HG03460 (cell line): ENCODE results near the gene MERTK.
"Not testable (repeated sequence)": the region's sequence is repeated elsewhere in the genome, so short reads cannot be mapped to it uniquely, and the experiment has no call there.

Experiments
- ATAC-seq: cut with Tn5 transposase; IDR thresholded peaks from one replicate; pipeline ENCODE4 v1.9.1; 2021; ENCODE audit not compliant: unreplicated experiment

The MERTK gene

DNA sequence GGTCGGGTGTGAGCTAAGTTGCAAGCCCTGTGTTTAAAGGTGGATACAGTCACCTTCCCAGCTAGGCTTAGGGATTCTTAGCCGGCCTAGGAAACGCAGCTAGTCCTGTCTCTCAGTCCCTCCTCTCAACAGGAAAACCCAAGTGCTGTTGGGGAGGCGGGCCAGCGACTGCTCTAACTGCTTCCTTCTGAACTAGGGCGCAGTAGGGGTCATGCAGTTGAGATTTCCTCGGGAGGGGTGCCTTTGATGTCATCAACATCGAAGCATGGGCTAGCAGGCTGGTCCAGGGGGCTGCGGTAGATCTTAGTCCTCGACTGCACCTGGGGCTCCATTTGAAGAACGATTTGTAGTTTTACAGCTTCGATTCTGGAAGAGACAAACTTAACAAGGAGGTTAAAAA, 141.1 kb downstream of the MERTK start:
- ATAC-seq, result not testable (repeated sequence)

DNA sequence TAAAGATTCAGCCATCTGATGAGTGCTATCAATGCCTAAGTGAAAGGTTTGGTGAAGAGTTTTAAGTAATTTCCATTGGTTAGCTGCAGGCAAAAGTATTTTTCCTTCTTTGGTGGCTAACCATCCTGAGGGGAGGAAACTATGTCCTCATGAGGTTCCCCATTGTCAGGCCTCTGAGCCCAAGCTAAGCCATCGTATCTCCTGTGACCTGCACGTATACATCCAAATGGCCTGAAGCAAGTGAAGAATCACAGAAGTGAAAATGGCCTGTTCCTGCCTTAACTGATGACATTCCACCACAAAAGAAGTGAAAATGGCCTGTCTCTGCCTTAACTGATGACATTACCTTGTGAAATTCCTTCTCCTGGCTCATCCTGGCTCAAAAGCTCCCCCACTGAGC, 141.7 kb downstream of the MERTK start:
- ATAC-seq, result not testable (repeated sequence)

DNA sequence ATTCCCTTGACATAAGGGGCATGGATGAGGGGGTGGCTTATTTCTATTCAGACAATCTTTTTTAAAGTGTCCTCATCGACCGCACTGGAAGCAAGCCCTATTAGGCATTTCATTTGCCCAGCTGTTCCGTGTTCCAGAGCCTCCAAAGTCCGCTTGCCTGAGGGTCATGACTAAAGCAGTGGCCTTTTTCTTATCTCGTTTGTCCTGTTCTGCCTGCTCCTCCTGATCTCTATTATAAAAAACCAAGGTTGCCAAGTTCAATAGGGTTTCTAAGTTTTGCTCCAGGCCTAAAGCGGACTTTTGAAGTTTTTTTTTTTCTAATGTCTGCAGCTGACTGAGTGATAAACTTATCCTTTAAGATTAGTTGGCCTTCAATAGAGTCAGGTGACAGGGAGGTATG, 143.1 kb downstream of the MERTK start:
- ATAC-seq, result not testable (repeated sequence)

DNA sequence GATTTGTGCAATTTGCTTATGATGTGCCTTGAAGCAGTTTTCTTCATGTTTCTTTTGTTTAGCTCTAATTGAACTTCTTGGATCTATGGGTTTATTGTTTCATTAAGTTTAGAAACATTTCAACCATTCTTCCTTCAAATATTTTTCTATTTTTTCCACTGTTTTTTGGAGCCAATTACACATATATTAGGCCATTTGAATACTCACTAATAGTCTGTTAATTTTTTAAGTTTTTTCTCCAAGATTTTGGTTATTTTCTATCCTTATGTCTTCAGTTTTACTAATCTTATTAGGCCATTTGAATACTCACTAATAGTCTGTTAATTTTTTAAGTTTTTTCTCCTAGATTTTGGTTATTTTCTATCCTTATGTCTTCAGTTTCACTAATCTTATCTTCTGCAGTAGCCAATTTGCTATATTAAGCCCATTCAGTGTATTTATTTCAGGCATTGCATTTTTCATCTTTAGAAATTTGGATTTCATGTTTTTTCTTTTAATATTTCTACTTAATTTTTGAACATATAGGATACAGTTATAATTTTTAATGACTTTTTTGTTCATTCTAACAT, 147.1 kb downstream of the MERTK start:
- no peak for ATAC-seq

DNA sequence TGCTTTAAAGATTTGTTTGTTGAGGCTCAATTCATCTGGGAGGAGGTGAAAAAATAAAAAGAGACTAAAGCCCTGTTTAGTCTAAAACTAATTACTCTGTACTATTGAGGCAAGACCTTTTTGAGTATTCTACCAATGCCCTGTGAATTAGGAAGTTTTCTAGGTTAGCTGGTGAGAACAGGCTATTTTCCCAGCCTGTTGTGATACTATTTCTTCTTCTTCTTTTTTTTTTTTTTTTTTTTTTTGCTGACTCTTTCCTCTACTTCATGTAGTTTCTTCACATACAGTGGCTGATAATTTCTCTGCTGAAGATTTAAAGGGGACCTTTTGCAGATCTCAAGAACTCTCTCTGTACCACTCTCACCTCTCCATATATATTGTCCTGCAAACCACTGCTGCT, 147.8 kb downstream of the MERTK start:
- no peak for ATAC-seq

DNA sequence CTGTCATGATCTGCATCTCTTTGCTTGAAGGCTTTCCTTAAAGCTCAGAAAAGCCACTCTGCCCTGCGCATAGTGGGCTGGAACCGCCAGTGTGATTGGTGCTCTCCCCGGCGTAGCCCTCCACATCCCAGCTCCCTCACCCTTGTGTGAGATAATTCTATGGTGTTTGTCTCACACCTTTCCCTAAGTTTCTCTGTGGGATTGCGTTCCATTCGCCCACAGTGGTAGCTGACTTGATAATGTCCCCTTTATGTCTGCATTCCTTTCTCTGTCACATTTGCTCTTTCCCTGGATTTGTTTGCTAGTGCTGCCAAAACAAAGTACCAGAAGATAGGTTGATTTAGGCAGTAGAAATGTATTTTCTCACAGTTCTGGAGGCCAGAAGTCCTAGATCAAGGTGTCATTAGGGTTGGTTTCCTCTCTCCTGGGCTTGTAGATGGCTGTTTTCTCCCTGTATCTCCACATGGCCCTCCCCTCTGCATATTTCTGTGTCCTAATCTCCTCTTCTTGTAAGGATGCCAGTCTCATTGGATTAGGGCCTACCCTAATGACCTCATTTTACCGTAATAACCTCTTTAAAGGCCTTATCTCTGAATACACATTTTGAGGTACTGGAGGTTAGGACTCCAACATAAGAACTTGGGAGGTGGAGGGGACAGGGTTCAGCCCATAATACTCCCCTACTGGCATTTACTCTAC, 149.3 kb downstream of the MERTK start:
- ATAC-seq, result no peak

DNA sequence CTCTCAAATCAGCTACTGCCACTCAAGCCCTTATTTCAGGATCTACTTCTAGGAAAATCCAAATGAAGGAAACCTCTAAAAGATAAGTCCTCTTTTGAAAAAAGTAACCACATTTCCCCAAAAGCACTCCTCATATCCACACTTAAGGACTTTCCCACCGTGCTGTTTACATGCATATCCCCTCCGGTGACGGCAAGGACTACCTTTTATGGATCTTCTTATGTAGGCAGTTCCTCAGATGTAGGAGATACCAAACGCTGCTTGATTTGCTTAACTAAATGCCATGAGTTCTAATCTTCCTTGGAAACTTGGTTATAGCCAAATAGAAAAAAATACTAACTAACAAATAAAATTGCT, 149.8 kb downstream of the MERTK start:
- ATAC-seq, result no peak

DNA sequence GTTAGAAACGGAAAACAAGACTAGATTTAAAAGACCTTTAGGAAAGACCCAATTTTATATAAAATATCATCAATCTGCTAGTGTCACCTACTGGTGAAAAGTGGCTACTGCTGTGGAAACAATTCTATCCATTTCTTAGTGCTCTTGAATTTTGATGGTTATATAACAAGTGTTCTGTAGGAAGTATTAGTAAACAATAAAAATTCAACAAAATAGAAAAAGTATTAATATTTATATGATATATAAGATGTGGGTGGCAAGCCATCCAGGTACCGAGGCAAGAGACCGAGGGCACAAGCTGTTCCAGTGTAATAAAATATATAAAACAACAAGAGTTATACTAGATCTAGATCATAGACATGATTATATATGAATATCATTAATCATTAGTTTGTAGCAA, 150.5 kb downstream of the MERTK start:
- no peak for ATAC-seq

DNA sequence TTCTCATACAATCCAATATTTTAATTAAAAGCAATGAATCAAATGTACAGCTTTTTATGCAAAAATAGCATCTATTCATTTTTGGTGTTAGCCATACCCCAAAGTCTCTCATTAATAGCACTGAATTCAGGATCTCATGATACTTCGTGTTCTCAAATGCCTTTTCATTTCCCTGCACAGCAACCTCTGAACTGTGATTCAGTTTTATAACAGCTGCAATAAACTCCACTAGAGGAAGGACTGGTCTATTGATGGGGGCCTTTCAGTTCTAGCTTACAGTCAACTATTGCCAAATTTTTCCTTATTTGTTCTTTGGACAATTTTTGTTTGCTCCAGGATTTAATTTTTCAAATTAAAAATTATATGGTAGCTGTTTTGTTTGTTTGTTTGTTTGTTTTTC, 151.9 kb downstream of the MERTK start:
- no peak for ATAC-seq

DNA sequence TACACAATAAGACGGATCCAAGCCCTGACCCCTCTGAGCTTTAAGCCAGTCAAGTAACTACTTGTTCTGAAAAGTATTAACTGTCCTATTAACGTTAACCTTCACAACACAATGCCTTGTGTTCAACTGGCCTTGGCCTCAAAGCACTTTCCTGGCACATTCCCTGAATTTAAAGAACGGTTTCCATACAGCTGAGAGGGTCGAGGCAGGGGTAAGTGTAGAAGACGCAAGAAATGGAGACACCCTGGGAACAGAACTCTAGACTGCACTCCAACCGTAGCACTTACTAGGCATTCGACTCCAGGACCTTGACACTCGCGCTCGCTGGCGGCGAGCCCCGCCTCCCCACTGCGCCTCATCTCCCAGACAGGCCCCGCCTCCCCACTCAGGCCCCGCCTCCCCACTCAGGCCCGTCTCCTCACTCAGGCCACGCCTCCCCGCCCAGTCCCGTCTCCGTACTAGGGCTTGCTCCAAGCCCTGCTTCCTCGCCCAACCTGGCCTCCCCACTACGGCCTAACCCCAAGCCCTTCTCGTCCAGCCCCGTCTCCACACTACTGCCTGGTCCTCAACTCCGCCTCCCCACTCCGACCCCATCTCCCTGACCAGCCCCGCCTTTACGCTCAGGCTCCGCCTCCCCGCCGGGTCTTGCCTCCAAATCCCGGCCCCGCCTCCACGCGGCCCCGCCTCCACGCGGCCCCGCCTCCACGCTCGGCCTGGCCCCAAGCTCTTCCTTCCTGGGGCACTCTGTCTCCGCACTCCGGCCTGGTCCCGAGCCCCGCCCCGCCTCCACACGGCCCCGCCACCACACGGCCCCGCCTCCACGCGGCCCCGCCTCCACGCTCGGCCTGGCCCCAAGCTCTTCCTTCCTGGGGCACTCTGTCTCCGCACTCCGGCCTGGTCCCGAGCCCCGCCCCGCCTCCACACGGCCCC, 155.8 kb downstream of the MERTK start:
- ATAC-seq, result peak; percentile 50

DNA sequence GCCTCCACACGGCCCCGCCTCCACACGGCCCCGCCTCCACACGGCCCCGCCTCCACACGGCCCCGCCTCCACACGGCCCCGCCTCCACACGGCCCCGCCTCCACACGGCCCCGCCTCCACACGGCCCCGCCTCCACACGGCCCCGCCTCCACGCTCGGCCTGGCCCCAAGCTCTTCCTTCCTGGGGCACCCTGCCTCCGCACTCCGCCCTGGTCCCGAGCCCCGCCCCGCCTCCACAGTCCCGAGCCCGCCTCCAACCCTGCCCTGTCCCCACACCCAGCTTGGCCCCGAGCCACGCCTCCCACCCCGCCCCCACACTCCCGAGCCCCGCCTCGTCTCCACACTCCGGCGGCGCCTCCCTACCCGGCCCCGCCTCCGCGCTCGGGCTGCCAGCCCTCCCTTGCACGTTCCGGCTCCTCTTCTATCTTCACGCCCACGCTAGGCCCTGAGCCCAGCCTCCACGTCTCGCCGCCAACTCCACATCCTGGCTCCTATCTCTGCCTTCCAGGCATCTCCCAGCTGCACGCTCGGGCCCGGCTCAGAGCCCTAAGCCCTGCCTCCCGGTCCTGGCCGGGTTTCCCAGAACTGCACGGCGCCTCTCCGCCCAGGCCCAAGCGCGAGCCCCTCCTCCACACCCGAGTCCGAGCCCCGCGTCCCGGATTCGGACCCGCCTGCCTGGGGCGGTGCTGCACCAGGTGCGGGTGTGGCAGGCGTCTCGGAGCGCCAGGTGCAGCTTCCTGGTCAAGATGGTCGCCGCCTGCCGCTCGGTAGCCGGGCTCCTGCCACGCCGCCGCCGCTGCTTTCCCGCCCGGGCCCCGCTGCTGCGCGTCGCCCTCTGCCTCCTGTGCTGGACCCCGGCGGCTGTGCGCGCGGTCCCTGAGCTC, 156.7 kb downstream of the MERTK start, which contains the start of gene TMEM87B:
TMEM87B (plus strand) TSS at position 423 of the 883 bp plus-strand sequence; CDS start at position 746, 323 bp downstream.
- ATAC-seq, result peak; percentile 55

DNA sequence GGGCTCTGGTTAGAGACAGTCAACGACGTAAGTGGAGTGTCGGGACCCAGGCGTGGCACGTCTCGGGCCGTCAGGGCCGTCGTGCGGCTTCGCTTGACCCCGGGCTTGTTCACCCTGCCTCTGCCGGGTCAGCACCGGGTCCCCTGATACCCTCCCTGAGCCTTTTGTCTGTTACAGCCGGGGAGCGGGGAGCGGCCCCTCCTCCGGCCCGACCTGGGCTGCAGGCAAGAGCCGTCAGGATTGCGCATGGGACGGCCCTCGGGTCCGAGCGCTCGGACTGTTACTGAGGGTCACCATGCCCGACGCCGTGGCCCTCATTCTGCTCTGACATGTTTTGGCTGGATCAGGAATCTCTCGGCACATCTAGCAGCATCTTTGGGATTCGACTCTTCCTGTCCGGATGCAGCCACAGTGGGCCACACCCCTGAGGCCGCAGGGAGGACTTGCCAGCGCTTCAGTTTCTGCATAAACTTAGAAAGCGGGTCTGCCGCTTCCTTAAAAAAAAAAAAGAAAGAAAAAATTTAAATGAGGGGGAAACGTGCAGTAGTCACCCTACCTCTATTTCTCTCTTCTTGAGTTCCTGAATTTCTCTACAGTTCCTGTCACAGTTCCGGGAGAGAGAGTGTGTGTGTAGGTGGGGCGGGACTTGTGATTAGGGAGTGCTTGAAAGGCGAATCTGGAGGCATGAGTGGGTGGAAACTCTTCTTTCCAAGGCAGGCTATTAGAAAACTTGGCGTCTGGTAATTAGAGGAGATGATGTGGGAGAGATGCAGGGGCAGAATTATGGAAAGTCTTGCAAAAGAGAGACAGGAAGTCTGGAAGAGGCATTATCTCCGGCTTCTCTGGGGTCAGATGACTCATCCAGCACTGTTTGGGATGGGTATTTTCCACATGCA, 157.6 kb downstream of the MERTK start:
- ATAC-seq, result no peak

DNA sequence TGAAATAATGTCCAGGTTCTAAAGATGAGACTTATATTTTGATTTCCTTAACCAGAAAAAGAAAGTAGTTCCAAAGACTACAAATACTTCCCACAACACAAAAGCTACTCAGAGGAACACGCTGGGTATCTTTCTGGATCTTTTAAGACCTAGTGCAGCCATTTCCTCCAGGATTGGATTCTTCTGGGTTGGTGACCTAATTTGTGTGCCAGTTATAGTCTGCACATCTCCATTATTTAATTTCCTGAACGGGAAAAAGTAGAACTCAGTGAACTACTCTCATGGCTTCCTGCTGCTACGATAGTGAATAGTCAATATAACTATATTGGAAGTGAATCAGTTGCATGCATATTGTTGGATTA, 158.2 kb downstream of the MERTK start:
- ATAC-seq, result no peak

DNA sequence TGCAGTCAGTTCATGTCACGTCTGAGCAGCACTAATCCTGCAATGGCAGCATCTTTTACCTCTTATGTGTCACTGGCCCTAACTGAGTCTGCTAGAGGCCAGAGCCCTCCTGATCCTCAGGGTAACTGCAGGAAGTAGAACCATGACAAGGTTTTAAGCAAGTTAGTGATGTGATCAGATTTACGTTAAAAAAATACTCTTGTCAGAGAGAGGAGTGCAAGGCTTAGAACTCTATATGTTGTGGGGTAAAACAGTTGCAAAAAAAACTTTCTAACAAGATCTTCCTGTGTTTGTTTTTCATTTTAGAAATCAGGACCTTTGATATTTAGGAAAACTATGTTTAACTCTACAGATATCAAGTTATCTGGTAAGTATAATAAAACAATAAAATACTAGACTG, 161.3 kb downstream of the MERTK start:
- no peak for ATAC-seq

DNA sequence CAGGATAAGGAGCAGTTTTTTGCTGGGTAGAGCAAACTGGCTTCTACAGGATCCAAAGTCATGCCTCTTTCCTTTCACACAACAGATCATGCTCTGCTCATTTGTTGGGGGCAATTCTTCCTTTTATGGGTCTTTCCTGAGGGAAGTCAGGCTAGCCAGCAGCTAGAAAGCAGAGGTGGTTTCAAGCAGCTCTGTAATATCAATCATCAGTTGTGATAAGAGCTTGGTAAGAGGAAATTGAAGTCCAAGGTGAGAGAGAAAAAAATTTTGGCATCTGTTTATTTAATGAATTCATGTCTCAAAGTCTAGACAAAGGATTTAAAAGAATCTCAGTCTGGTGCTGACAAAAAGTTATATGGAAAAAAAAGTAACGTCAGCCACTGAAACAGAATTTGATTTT, 162.9 kb downstream of the MERTK start:
- ATAC-seq, result no peak

DNA sequence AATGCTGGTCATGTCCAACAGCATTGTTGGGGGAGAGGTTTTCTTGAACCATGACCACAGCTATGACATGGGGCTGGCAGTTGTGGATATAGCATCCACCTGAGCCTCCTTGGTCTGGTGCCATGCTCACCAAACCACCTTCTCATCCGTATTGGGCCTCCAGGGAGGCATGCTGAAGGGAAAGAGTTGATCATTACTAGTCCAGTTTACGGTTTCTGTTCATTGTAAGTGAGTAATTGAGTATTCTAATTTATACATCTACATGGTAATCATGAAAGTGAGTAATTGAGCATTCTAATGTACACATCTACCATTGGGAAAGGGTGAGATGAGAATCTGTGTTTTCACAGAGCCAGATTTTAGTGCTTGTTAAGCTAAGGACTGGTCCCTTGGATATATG, 163.4 kb downstream of the MERTK start:
- no peak for ATAC-seq

DNA sequence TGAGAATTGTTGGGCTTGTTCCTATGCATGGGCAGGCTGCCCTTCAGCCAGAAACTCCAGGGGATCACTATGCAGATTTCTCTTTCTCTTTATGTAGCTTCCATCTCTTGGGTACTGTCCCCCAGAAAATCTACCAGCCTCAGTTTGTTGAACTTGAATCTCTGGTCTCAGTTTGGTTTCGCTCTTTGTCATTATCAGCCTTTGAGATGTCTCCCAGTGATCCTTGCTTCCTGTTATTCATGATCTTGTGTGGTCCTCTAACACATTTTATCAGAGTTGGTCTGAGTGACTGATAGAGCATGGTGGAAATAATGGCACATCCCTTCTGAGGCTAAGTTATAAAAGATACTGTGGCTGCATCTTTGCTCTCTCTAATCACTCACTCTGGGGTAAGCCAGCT, 164.5 kb downstream of the MERTK start:
- no peak for ATAC-seq

DNA sequence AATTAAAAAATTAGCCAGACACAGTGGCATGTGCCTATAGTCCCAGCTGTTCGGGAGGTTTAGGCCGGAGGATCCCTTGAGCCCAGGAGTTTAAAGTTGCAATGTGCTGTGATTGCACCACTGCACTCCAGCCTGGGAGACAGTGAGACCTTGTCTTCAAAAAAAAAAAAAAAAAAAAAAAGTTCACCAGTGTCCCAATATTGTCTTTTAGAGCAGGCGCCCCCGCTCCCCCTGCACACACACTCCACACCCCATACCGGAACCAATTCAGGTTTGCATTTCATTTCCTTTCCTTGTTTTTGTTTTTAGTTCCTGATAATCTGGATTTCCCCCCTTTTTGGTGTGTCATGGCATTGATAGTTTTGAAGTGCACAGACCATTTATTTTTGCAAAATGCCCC, 167.1 kb downstream of the MERTK start:
- ATAC-seq, result no peak

DNA sequence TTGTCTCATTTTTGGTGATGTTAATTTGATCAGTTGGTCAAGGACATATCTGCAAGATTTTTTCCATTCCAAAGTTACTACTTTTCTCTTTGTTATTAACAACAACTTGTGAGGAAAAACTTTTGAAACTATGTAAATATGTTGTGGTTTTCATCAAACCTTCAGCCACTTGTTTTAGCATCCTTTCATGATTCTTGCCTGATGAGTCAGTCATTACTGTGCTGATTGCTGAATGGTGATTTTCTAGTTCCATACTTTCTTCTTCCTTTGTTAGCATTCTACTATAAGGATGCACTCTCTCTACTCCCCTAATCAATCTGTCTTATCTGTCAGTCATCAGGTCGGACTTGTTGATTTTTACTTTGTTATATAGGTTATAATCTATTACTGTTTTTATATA, 167.6 kb downstream of the MERTK start:
- no peak for ATAC-seq

DNA sequence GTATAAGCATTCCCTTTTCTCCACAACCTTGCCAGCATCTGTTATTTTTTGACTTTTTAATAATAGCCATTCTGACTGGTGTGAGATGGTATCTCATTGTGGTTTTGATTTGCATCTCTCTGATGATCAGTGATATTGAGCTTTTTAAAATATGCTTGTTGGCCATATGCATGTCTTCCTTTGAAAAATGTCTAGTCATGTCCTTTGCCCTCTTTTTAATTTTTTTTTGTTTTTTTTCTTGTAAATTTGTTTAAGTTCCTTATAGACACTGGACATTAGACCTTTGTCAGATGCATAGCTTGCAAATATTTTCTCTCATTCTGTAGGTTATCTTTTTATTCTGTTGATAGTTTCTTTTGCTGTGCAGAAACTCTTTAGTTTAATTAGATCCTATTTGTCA, 171.4 kb downstream of the MERTK start:
- ATAC-seq, result not testable (repeated sequence)
